Ovary (tissue), 9 donors: ENCODE measurements around the gene AGBL4. TPM values are rescaled to one million over a fixed set of nuclear protein-coding genes. Genes with fewer than 3 reads are reported as not detected.

ENCODE experiments used
- DNase-seq, 5 donors: peaks; one replicate each; pipeline ENCODE4 v3.0.0-alpha.2; 2019 to 2020
- H3K27ac ChIP-seq, 2 donors: fragments of 200-600 bp; one replicate each; pipeline versions ENCODE4 v1.5.1 to v1.8.0; 2019 to 2022
- H3K27me3 ChIP-seq: fragments of 200-600 bp; one replicate; pipeline ENCODE4 v1.8.0; 2022
- H3K36me3 ChIP-seq: fragments of 200-600 bp; sonication (generic); one replicate; pipeline ENCODE4 v1.5.1; 2019
- H3K4me1 ChIP-seq: one replicate; pipeline ENCODE4 v1.8.1; 2013; ENCODE audit warnings: mild to moderate bottlenecking, moderate library complexity; ENCODE audit not compliant: insufficient read depth
- H3K4me3 ChIP-seq: fragments of 200-600 bp; sonication (generic); one replicate; pipeline ENCODE4 v1.5.1; 2017
- H3K9me3 ChIP-seq, 2 donors: fragments of 200-600 bp in 1 of 2; sonication (generic) in 1 of 2; one replicate each; pipeline versions ENCODE4 v1.5.1 to v1.8.1; 2013 to 2019; ENCODE audit warnings: mild to moderate bottlenecking in 1 of 2, moderate library complexity in 1 of 2
- EP300 ChIP-seq: sonication (generic); formaldehyde crosslinking; IDR thresholded peaks from one replicate; pipeline ENCODE4 v1.6.1; 2017; ENCODE audit warnings: antibody characterized with exemption
- POLR2A ChIP-seq: fragments of 450-650 bp; IDR thresholded peaks from one replicate; pipeline ENCODE4 v1.6.1; 2017; ENCODE audit warnings: antibody characterized with exemption, mild to moderate bottlenecking, moderate library complexity
- WGBS, 3 donors: extraction: QIAGEN DNeasy Blood & Tissue Kit in 1 of 3; methylation state at CpG; one replicate each; pipeline versions ENCODE4 v1.1.5 to v1.1.7; 2013 to 2017; 5-methylcytosine and 5-hydroxymethylcytosine counted together
- intact Hi-C, 4 donors: fragments of 100-400 bp; cut with DNase I; formaldehyde crosslinking; loops; one replicate each; pipeline versions ENCODE4 v1.11.0 to v1.15.1; 2022 to 2023
- polyA plus RNA-seq, 2 donors: library from polyadenylated mRNA; stranded (reverse); fragments of 200-250 nt in 1 of 2; fragments of 350-450 nt in 1 of 2; fragmentation: Illumina TruSeq in 1 of 2; extraction: RNeasy Lipid Tissue Mini Kit (QIAGEN cat#74804) in 1 of 2; gene quantifications; one replicate each; pipeline ENCODE4 v1.2.3, GENCODE V29; 2013 to 2014
- total RNA-seq, 7 donors: library from RNA; depleted of rRNA in 2 of 7; stranded (reverse); fragments of >200 nt in 2 of 7; fragmentation: NEBNext Ultra II Directional in 3 of 7; extraction: Animal tissue kit (Norgen Biotek cat#: 25700) in 3 of 7; gene quantifications; one replicate each; pipeline versions ENCODE4 v1.1.0 to v1.2.4, GENCODE V29; 2016 to 2023
- TF ChIP-seq, protein P1 (sequence below), 3 donors: fragments of 450-650 bp in 2 of 3; fragments of 200-600 bp in 1 of 3; IDR thresholded peaks; one replicate each; pipeline versions ENCODE4 v1.5.1 to v1.8.0; 2016 to 2022; ENCODE audit warnings: antibody characterized with exemption in 3 of 3, mild to moderate bottlenecking in 1 of 3
- donor health status: DM: no; HTN: no; CAD: no; lungs with moderate emphysema.
- donor health status: DM: no; HTN: no; CAD: no.
- donor health status: Bipolar disorder and iron deficiency.
- donor health status: DM: yes; HTN: yes; CAD: no.
- donor health status: DM: no; HTN: no; CAD: no.
- donor health status: DM: yes; HTN: yes; CAD: no.

AGBL4 gene
- total and polyA plus RNA-seq, 9 donors, result 0.15 to 6.2 (median 0.64) TPM

DNA sequence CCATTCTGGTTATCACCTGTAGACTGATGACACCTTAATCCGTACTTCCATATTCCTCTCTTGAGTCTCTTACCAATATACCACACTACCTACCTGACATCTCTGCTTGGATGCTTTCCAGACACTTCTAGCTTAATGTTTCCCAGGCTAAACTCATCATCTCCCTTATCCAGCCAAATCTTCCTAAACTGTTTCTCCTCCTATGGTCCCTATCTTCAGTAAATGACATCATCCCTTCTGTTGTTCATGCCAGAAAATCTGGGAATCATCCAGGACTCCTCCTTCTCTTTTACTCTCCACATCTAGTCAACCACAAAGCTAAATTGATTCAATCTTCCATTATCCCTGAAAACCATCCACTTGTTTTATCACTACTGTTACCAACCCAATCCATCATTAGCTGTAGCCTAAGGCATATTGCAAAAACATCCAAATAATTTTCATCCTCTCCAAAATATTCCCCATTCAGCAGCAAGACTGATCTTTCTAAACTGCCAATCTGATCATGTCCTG is 783.0 kb downstream of the AGBL4 start:
- Histone ChIP-seq H3K27me3 (no peaks in the 10 kb centered on the region), H3K9me3 (no peaks in the 10 kb centered on the region), H3K27ac (no peak overlapping the region), H3K4me3 (no peak overlapping the region), H3K4me1 (no peaks in the 10 kb centered on the region), H3K36me3 (no peaks in the 10 kb centered on the region)
- intact Hi-C loops, result no loop called here
- no peak for TF ChIP-seq EP300
- TF ChIP-seq, protein P1, sequence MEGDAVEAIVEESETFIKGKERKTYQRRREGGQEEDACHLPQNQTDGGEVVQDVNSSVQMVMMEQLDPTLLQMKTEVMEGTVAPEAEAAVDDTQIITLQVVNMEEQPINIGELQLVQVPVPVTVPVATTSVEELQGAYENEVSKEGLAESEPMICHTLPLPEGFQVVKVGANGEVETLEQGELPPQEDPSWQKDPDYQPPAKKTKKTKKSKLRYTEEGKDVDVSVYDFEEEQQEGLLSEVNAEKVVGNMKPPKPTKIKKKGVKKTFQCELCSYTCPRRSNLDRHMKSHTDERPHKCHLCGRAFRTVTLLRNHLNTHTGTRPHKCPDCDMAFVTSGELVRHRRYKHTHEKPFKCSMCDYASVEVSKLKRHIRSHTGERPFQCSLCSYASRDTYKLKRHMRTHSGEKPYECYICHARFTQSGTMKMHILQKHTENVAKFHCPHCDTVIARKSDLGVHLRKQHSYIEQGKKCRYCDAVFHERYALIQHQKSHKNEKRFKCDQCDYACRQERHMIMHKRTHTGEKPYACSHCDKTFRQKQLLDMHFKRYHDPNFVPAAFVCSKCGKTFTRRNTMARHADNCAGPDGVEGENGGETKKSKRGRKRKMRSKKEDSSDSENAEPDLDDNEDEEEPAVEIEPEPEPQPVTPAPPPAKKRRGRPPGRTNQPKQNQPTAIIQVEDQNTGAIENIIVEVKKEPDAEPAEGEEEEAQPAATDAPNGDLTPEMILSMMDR (IDR thresholded peaks at IDR 0.05), result no peak
- no peak for TF ChIP-seq POLR2A
- DNase-seq, result no peak
- 85 to 91% (median 85%) methylated on average over 1 of the region's 1 CpG for WGBS, 3 donors

DNA sequence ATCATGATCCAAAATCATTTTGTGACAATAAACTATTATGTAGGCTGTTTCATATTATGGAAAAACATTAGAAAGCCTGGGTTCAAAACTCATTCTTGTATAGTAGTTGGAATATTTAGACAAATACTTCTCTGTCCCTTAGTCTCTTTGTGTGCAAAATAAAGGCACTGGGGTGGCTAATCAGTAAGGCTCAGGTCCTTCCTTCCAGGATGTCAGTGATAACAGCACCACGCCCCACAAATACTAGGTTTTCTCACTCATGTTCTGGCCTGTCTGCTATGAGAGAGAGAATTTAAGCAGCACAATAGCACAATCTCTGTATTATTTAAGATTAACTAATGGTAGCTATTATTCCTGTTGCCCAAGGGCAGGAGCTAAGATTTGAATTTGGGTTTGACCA is 788.8 kb downstream of the AGBL4 start:
- no peak overlapping the region for H3K27ac ChIP-seq
- no peaks in the 10 kb centered on the region for H3K27me3 ChIP-seq
- no peak overlapping the region for H3K4me3 ChIP-seq
- no peaks in the 10 kb centered on the region for H3K9me3 ChIP-seq
- TF ChIP-seq EP300 (no peak), POLR2A (no peak)
- TF ChIP-seq, protein P1 (IDR thresholded peaks at IDR 0.05), result no peak
- no peaks in the 10 kb centered on the region for H3K4me1 ChIP-seq
- 46 to 77% (median 65%) methylated on average over 1 of the region's 1 CpG for WGBS, 3 donors
- intact Hi-C loops, result no loop called here
- no peaks in the 10 kb centered on the region for H3K36me3 ChIP-seq
- DNase-seq, result no peak

DNA sequence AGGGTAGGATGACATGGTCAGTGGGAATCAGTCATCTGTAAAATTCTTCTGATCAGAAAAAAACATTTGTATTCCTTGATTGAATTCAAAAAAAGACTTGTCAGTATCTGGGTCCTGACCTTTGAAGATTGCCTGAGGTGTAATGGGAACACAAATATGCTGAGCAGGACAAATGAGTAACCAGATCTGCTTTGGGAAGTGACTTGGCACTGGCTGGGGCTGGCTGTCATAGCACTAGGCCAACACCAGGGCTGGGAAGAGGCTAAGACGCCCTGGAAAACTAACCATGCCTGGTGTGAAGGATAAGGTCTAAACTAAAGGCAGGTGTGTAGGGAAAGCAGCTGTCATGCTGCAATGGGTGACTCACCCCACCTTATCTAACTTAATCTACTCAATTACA is 794.2 kb downstream of the AGBL4 start:
- Histone ChIP-seq H3K27me3 (no peaks in the 10 kb centered on the region), H3K27ac (no peak overlapping the region), H3K4me3 (no peak overlapping the region), H3K9me3 (no peaks in the 10 kb centered on the region), H3K4me1 (no peaks in the 10 kb centered on the region), H3K36me3 (no peaks in the 10 kb centered on the region)
- TF ChIP-seq EP300 (no peak), POLR2A (no peak)
- TF ChIP-seq, protein P1 (IDR thresholded peaks at IDR 0.05), result no peak
- 45 to 71% (median 59%) methylated on average over 1 of the region's 1 CpG for WGBS, 3 donors
- intact Hi-C loops, result no loop called here
- DNase-seq, result no peak

DNA sequence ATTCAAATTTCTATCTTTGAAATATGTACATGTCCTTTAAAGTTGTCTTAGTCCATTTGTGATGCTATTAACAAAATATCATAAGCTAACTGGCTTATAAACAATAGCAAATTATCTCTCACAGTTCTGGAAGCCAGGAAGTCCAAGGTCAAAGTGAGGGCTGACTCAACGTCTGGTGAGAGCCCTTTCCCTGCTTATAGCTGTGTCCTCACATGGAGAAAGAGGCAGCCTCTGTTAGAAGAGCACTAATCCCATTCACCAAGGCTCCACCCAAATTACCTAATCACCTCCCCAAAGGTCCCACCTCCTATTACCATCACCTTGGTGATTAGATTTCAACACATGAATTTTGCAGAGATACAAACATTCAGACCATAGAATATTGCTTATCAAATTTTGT is 797.0 kb downstream of the AGBL4 start:
- DNase-seq, result no peak
- Histone ChIP-seq H3K9me3 (no peaks in the 10 kb centered on the region), H3K36me3 (no peaks in the 10 kb centered on the region), H3K27me3 (no peaks in the 10 kb centered on the region), H3K4me1 (no peaks in the 10 kb centered on the region), H3K27ac (no peak overlapping the region), H3K4me3 (no peak overlapping the region)
- no peak for TF ChIP-seq EP300
- no peak for TF ChIP-seq POLR2A
- TF ChIP-seq, protein P1 (IDR thresholded peaks at IDR 0.05), result no peak
- WGBS, 3 donors, result 5% methylated on average over 1 of the region's 1 CpG
- intact Hi-C loops, result no loop called here
